Neural progenitor cell (in vitro differentiated cells): Measurements from ENCODE around the gene CALU. TPM values are rescaled to one million over a fixed set of nuclear protein-coding genes. Genes with fewer than 3 reads are reported as not detected.

Experiments used
- DNase-seq: peaks from one replicate; pipeline ENCODE4 v3.0.0-alpha.2; 2016; ENCODE audit warnings: low spot score
- H2AFZ ChIP-seq: fragments of 200-600 bp; sonication (generic); replicated peaks from 2 replicates; pipeline ENCODE4 v1.6.1; 2016; ENCODE audit warnings: antibody characterized with exemption
- H3F3A ChIP-seq: fragments of 200-600 bp; sonication (generic); 2 replicates; pipeline ENCODE4 v1.6.1; 2016; ENCODE audit warnings: antibody characterized with exemption, low read depth
- H3K27ac ChIP-seq: fragments of 200-600 bp; sonication (generic); 2 replicates; pipeline ENCODE4 v1.5.1; 2016; ENCODE audit warnings: mild to moderate bottlenecking
- H3K27me3 ChIP-seq: fragments of 200-600 bp; sonication (generic); 2 replicates; pipeline ENCODE4 v1.6.1; 2016; ENCODE audit warnings: mild to moderate bottlenecking, moderate library complexity
- H3K36me3 ChIP-seq: fragments of 200-600 bp; sonication (generic); 2 replicates; pipeline ENCODE4 v1.5.1; 2016
- H3K4me1 ChIP-seq: fragments of 200-600 bp; sonication (generic); 2 replicates; pipeline ENCODE4 v1.6.1; 2016; ENCODE audit warnings: mixed run types
- H3K4me2 ChIP-seq: fragments of 200-600 bp; sonication (generic); 2 replicates; pipeline ENCODE4 v1.6.1; 2016
- H3K4me3 ChIP-seq: fragments of 200-600 bp; sonication (generic); 2 replicates; pipeline ENCODE4 v1.5.1; 2016
- H3K79me2 ChIP-seq: fragments of 200-600 bp; sonication (generic); 2 replicates; pipeline ENCODE4 v1.6.1; 2016; ENCODE audit warnings: low read depth
- H3K9ac ChIP-seq: fragments of 200-600 bp; sonication (generic); 2 replicates; pipeline ENCODE4 v1.6.1; 2016
- H3K9me3 ChIP-seq: fragments of 200-600 bp; sonication (generic); 2 replicates; pipeline ENCODE4 v1.5.1; 2016; ENCODE audit warnings: low read depth
- H4K20me1 ChIP-seq: fragments of 200-600 bp; sonication (generic); 2 replicates; pipeline ENCODE4 v1.6.1; 2016; ENCODE audit warnings: low read depth
- H3K27ac Mint-ChIP-seq: 3 replicates; pipeline ENCODE4 v1.8.0; 2021; ENCODE audit warnings: mixed read lengths
- H3K27me3 Mint-ChIP-seq: 2 replicates; pipeline ENCODE4 v1.8.0; 2022; ENCODE audit warnings: low read depth, mild to moderate bottlenecking, inconsistent platforms, moderate library complexity, mixed read lengths; ENCODE audit not compliant: insufficient read depth
- H3K36me3 Mint-ChIP-seq: 3 replicates; pipeline ENCODE4 v1.8.0; 2021; ENCODE audit warnings: mixed read lengths
- H3K4me1 Mint-ChIP-seq: 3 replicates; pipeline ENCODE4 v1.8.0; 2021; ENCODE audit warnings: mixed read lengths
- H3K4me3 Mint-ChIP-seq: 3 replicates; pipeline ENCODE4 v1.8.0; 2021; ENCODE audit warnings: mild to moderate bottlenecking, moderate library complexity, mixed read lengths
- H3K9me3 Mint-ChIP-seq: 3 replicates; pipeline ENCODE4 v1.8.0; 2020; ENCODE audit warnings: mixed read lengths
- CTCF ChIP-seq: fragments of 200-600 bp; sonication (generic); IDR thresholded peaks from 2 replicates; pipeline ENCODE4 v1.5.1; 2017; ENCODE audit warnings: antibody characterized with exemption, mild to moderate bottlenecking
- EZH2 ChIP-seq: fragments of 200-600 bp; sonication (generic); IDR thresholded peaks from 2 replicates; pipeline ENCODE4 v1.6.1; 2017; ENCODE audit warnings: antibody characterized with exemption, mild to moderate bottlenecking, moderate library complexity
- EZH2phosphoT487 ChIP-seq: fragments of 200-600 bp; sonication (generic); IDR thresholded peaks from 2 replicates; pipeline ENCODE4 v1.6.1; 2017; ENCODE audit warnings: antibody characterized with exemption
- total RNA-seq: library from RNA; depleted of rRNA; stranded (reverse); fragments of >200 nt; gene quantifications from 2 replicates; pipeline ENCODE4 v1.2.3, GENCODE V29; 2015; ENCODE audit warnings: low replicate concordance

Gene CALU
- total RNA-seq, 1 donor from 2014 or later: 234 TPM

GRCh38 chr7:128791972-128792327 is 52.8 kb downstream of the CALU start:
- H3F3A ChIP-seq: peaks cover 55% of the 10 kb centered on the region
- no peak for DNase-seq
- no peaks in the 10 kb centered on the region for H3K27me3 ChIP-seq
- H3K9me3 Mint-ChIP-seq: no peaks in the 10 kb centered on the region
- H3K4me3 ChIP-seq: peak overlapping the region; percentile 100
- H4K20me1 ChIP-seq: no peaks in the 10 kb centered on the region
- peaks cover 53% of the 10 kb centered on the region for H3K4me1 ChIP-seq
- no peak for TF ChIP-seq CTCF
- H3K27me3 Mint-ChIP-seq: peaks cover 9% of the 10 kb centered on the region
- H3K27ac Mint-ChIP-seq: no peak overlapping the region
- H3K27ac ChIP-seq: no peak overlapping the region
- peak overlapping the region; percentile 92 for H3K4me3 Mint-ChIP-seq
- peaks cover 21% of the 10 kb centered on the region for H3K79me2 ChIP-seq
- H3K36me3 ChIP-seq: peaks cover 9% of the 10 kb centered on the region
- H3K36me3 Mint-ChIP-seq: peaks cover 19% of the 10 kb centered on the region
- H3K9ac ChIP-seq: peak overlapping the region; percentile 54
- H3K4me1 Mint-ChIP-seq: peaks cover 25% of the 10 kb centered on the region
- peak overlapping the region; percentile 87 for H2AFZ ChIP-seq
- no peaks in the 10 kb centered on the region for H3K9me3 ChIP-seq
- H3K4me2 ChIP-seq: peak overlapping the region; percentile 88

- no peaks in the 10 kb centered on the region for H4K20me1 ChIP-seq
- no peak overlapping the region for H3K27ac ChIP-seq
- no peak overlapping the region for H3K9ac ChIP-seq
- H3K9me3 Mint-ChIP-seq: no peaks in the 10 kb centered on the region
- H3K79me2 ChIP-seq: peaks cover 21% of the 10 kb centered on the region
- DNase-seq: no peak
- H3K4me1 Mint-ChIP-seq: peaks cover 25% of the 10 kb centered on the region
- no peak overlapping the region for H3K27ac Mint-ChIP-seq
- H3K27me3 ChIP-seq: no peaks in the 10 kb centered on the region
- peaks cover 16% of the 10 kb centered on the region for H3K36me3 ChIP-seq
- peaks cover 9% of the 10 kb centered on the region for H3K27me3 Mint-ChIP-seq
- TF ChIP-seq EZH2phosphoT487: no peak
- no peak for TF ChIP-seq CTCF
- no peak for TF ChIP-seq EZH2
- H3K4me3 ChIP-seq: peak overlapping the region; percentile 100
- H3K4me3 Mint-ChIP-seq: peak overlapping the region; percentile 92
- peak overlapping the region; percentile 88 for H3K4me2 ChIP-seq
- H3K36me3 Mint-ChIP-seq: peaks cover 26% of the 10 kb centered on the region
- no peaks in the 10 kb centered on the region for H3K9me3 ChIP-seq
- H3K4me1 ChIP-seq: peaks cover 53% of the 10 kb centered on the region
- H2AFZ ChIP-seq: no peak overlapping the region
- H3F3A ChIP-seq: peaks cover 55% of the 10 kb centered on the region
Measured at GRCh38 chr7:128792471-128793180, 53.5 kb downstream of the CALU start.

GRCh38 chr7:128793181-128793547 is 54.0 kb downstream of the CALU start:
- Mint-ChIP-seq H3K4me3 (peak overlapping the region; percentile 92), H3K4me1 (peaks cover 25% of the 10 kb centered on the region), H3K36me3 (peaks cover 27% of the 10 kb centered on the region), H3K9me3 (no peaks in the 10 kb centered on the region), H3K27me3 (peaks cover 9% of the 10 kb centered on the region), H3K27ac (no peak overlapping the region)
- Histone ChIP-seq H4K20me1 (no peaks in the 10 kb centered on the region), H2AFZ (no peak overlapping the region), H3K4me1 (peaks cover 53% of the 10 kb centered on the region), H3K27ac (no peak overlapping the region), H3K36me3 (peaks cover 17% of the 10 kb centered on the region), H3K4me3 (no peak overlapping the region), H3K79me2 (peaks cover 21% of the 10 kb centered on the region), H3K9me3 (no peaks in the 10 kb centered on the region), H3K27me3 (no peaks in the 10 kb centered on the region), H3K4me2 (peak overlapping the region; percentile 88), H3F3A (peaks cover 55% of the 10 kb centered on the region), H3K9ac (no peak overlapping the region)
- no peak for TF ChIP-seq CTCF
- no peak for TF ChIP-seq EZH2phosphoT487
- no peak for TF ChIP-seq EZH2
- DNase-seq: no peak
